ENCODE measurements around the gene MYCBPAP.

The MYCBPAP gene

GRCh38 chr17:50558941-50559614 lies 50.8 kb downstream of the MYCBPAP start:
- Histone ChIP-seq H3K4me3 (ENCODE audit: low read length) (no peak overlapping the region), H4K20me1 (ENCODE audit: insufficient read depth, low read length) (no peaks in the 10 kb centered on the region), H3K36me3 (replicated peaks; ENCODE audit: low read depth, low read length) (no peaks in the 10 kb centered on the region), H3K4me1 (ENCODE audit: low read length) (peaks cover 4% of the 10 kb centered on the region; the same call in 1 of the 2 replicates), H3K27ac (ENCODE audit: low read length) (no peak overlapping the region), H2AFZ (ENCODE audit: low read depth, low read length) (no peak overlapping the region), H3K27me3 (ENCODE audit: low read depth, low read length) (peaks cover 18% of the 10 kb centered on the region), H3K79me2 (ENCODE audit: low read length) (no peaks in the 10 kb centered on the region), H3K4me2 (ENCODE audit: low read length) (no peak overlapping the region), H3K9ac (ENCODE audit: low read length) (no peak overlapping the region), H3K9me3 (ENCODE audit: insufficient read depth, low read length) (no peaks in the 10 kb centered on the region)
- TF ChIP-seq, protein P1, sequence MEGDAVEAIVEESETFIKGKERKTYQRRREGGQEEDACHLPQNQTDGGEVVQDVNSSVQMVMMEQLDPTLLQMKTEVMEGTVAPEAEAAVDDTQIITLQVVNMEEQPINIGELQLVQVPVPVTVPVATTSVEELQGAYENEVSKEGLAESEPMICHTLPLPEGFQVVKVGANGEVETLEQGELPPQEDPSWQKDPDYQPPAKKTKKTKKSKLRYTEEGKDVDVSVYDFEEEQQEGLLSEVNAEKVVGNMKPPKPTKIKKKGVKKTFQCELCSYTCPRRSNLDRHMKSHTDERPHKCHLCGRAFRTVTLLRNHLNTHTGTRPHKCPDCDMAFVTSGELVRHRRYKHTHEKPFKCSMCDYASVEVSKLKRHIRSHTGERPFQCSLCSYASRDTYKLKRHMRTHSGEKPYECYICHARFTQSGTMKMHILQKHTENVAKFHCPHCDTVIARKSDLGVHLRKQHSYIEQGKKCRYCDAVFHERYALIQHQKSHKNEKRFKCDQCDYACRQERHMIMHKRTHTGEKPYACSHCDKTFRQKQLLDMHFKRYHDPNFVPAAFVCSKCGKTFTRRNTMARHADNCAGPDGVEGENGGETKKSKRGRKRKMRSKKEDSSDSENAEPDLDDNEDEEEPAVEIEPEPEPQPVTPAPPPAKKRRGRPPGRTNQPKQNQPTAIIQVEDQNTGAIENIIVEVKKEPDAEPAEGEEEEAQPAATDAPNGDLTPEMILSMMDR (IDR thresholded peaks at IDR 0.05; ENCODE audit: low read depth, low read length) = no peak
- TF ChIP-seq EZH2phosphoT487 (IDR thresholded peaks at IDR 0.05; ENCODE audit: low read depth) = no peak

GRCh38 chr17:50559674-50560184 lies 51.5 kb downstream of the MYCBPAP start:
- Histone ChIP-seq H3K9me3 (ENCODE audit: insufficient read depth, low read length) (no peaks in the 10 kb centered on the region), H3K27me3 (ENCODE audit: low read depth, low read length) (peaks cover 22% of the 10 kb centered on the region), H4K20me1 (ENCODE audit: insufficient read depth, low read length) (no peaks in the 10 kb centered on the region), H3K9ac (ENCODE audit: low read length) (no peak overlapping the region), H3K4me1 (ENCODE audit: low read length) (peaks cover 4% of the 10 kb centered on the region; the same call in 1 of the 2 replicates), H3K4me2 (ENCODE audit: low read length) (peak overlapping the region; percentile 91), H3K79me2 (ENCODE audit: low read length) (no peaks in the 10 kb centered on the region), H2AFZ (ENCODE audit: low read depth, low read length) (no peak overlapping the region), H3K27ac (ENCODE audit: low read length) (no peak overlapping the region), H3K4me3 (ENCODE audit: low read length) (peak overlapping the region; percentile 75), H3K36me3 (replicated peaks; ENCODE audit: low read depth, low read length) (no peaks in the 10 kb centered on the region)
- TF ChIP-seq EZH2phosphoT487 (IDR thresholded peaks at IDR 0.05; ENCODE audit: low read depth) = no peak
- TF ChIP-seq, protein P1 (IDR thresholded peaks at IDR 0.05; ENCODE audit: low read depth, low read length) = no peak

- Histone ChIP-seq H3K9ac (ENCODE audit: low read length) (peak within 1 kb of the TSS; percentile 34; the same call in 1 of the 2 replicates), H4K20me1 (ENCODE audit: insufficient read depth, low read length) (no peaks in the 10 kb centered on the region), H3K79me2 (ENCODE audit: low read length) (no peaks in the 10 kb centered on the region), H3K4me2 (ENCODE audit: low read length) (peak within 1 kb of the TSS; percentile 91), H3K36me3 (replicated peaks; ENCODE audit: low read depth, low read length) (no peaks in the 10 kb centered on the region), H3K27me3 (ENCODE audit: low read depth, low read length) (peaks cover 26% of the 10 kb centered on the region), H3K4me1 (ENCODE audit: low read length) (peaks cover 4% of the 10 kb centered on the region; the same call in 1 of the 2 replicates), H3K4me3 (ENCODE audit: low read length) (peak within 1 kb of the TSS; percentile 75), H2AFZ (ENCODE audit: low read depth, low read length) (no peak within 1 kb of the TSS), H3K9me3 (ENCODE audit: insufficient read depth, low read length) (no peaks in the 10 kb centered on the region), H3K27ac (ENCODE audit: low read length) (no peak within 1 kb of the TSS)
- TF ChIP-seq, protein P1 (IDR thresholded peaks at IDR 0.05; ENCODE audit: low read depth, low read length) = no peak
- TF ChIP-seq EZH2phosphoT487 (IDR thresholded peaks at IDR 0.05; ENCODE audit: low read depth) = no peak
These were observed 52.1 kb downstream of the MYCBPAP start, which contains the start of gene CACNA1G for GRCh38 chr17:50560185-50560824. Gene CACNA1G (plus strand): TSS chr17:50560715. CDS start chr17:50561460, 745 bp downstream.
